GM12801 (cell line): ENCODE results near the gene SKP1.

Experiments
- CTCF ChIP-seq: IDR thresholded peaks from one replicate; pipeline ENCODE4 v1.5.1; 2011; ENCODE audit warnings: control low read depth; ENCODE audit not compliant: insufficient read length; ENCODE audit errors: extremely low read depth

The SKP1 gene

GRCh38 chr5:134176511-134177368 lies at the start of gene SKP1:
Gene SKP1, minus strand, starts transcription at chr5:134176950. Its CDS starts 2,928 bp downstream, at chr5:134174022.
- no peak for TF ChIP-seq CTCF

GRCh38 chr5:134225780-134226440 lies 49.2 kb upstream of the SKP1 start, which contains the start of gene PPP2CA:
Gene PPP2CA, minus strand, starts transcription at chr5:134226073. Its CDS starts 212 bp downstream, at chr5:134225861.
- no peak for TF ChIP-seq CTCF

GRCh38 chr5:134224888-134225779 lies 48.4 kb upstream of the SKP1 start:
- no peak for TF ChIP-seq CTCF

- no peak for TF ChIP-seq CTCF
These were observed 46.9 kb upstream of the SKP1 start for GRCh38 chr5:134223406-134224248.

GRCh38 chr5:134215757-134216156 lies 39.0 kb upstream of the SKP1 start:
- TF ChIP-seq CTCF = no peak

GRCh38 chr5:134209477-134210245 lies 32.9 kb upstream of the SKP1 start:
- no peak for TF ChIP-seq CTCF
